ENCODE data around the gene EXOSC5.

Gene EXOSC5

GRCh38 chr19:41341669-41342490 is 55.3 kb downstream of the EXOSC5 start:
- peak in 1 of 2 donors; percentile 40 for DNase-seq

- no peak for DNase-seq
Measured at GRCh38 chr19:41339936-41340335, 57.2 kb downstream of the EXOSC5 start.
